Panc1 (cell line): ENCODE data around the gene DUSP14. TPM values are rescaled to one million over a fixed set of nuclear protein-coding genes. Genes with fewer than 3 reads are reported as not detected.

Experiments
- ATAC-seq: fragments of 200-7000 bp; cut with Tn5 transposase; 2 replicates; pipeline ENCODE4 v1.9.1; 2020; ENCODE audit warnings: mild to moderate bottlenecking, moderate library complexity
- BruUV-seq: library from RNA; stranded (reverse); fragments of 400-500 nt; replicated peaks from 2 replicates; lab custom pipeline; 2021; lab: Mats Ljungman, UMichigan
- CTCF ChIA-PET: fragments of 300-600 bp; sonication (Branson Sonifier 250); formaldehyde crosslinking; loops from one replicate; lab custom pipeline; 2022; ENCODE audit warnings: antibody characterized with exemption; lab: Charles Lee
- POLR2A ChIA-PET: fragments of 300-600 bp; sonication (Branson Sonifier 250); formaldehyde crosslinking; loops from one replicate; lab custom pipeline; 2022; ENCODE audit warnings: antibody characterized with exemption; lab: Charles Lee
- DNase-seq: peaks from one replicate; pipeline ENCODE4 v3.0.0-alpha.2; 2010; ENCODE audit warnings: low read depth, low spot score
- H3K27ac ChIP-seq: 2 replicates; pipeline ENCODE4 v1.5.1; 2011; ENCODE audit warnings: mild to moderate bottlenecking, low read length, inconsistent platforms
- H3K27me3 ChIP-seq: fragments of 200-500 bp; sonication (Bioruptor generic); 2 replicates; pipeline ENCODE4 v1.6.0; 2014; ENCODE audit warnings: low read length, inconsistent platforms; ENCODE audit not compliant: control insufficient read depth, insufficient read depth
- H3K36me3 ChIP-seq: fragments of 200-500 bp; sonication (Bioruptor generic); 2 replicates; pipeline ENCODE4 v1.5.1; 2014; ENCODE audit warnings: inconsistent platforms, mild to moderate bottlenecking, low read length, moderate library complexity; ENCODE audit not compliant: control insufficient read depth, insufficient read depth
- H3K4me1 ChIP-seq: 2 replicates; pipeline ENCODE4 v1.5.1; 2011; ENCODE audit warnings: inconsistent platforms, mild to moderate bottlenecking, low read length, moderate library complexity; ENCODE audit not compliant: control insufficient read depth, insufficient read depth
- H3K4me3 ChIP-seq, 2 experiments: 2 replicates each; pipeline ENCODE4 v1.5.1; 2011 to 2012; ENCODE audit warnings: low read depth in 2 of 2, low read length in 2 of 2, mild to moderate bottlenecking in 2 of 2, inconsistent platforms in 1 of 2, moderate library complexity in 1 of 2
- H3K9me3 ChIP-seq: fragments of 200-500 bp; sonication (Bioruptor generic); 2 replicates; pipeline ENCODE4 v1.5.1; 2014; ENCODE audit warnings: low read depth, mild to moderate bottlenecking, inconsistent platforms, low read length, moderate library complexity; ENCODE audit not compliant: control insufficient read depth, insufficient read depth
- POLR2AphosphoS5 ChIP-seq: IDR thresholded peaks from 2 replicates; pipeline ENCODE4 v1.6.1; 2012; ENCODE audit warnings: mild to moderate bottlenecking, low read depth, low read length, moderate library complexity
- SIN3A ChIP-seq: IDR thresholded peaks from 2 replicates; pipeline ENCODE4 v1.6.1; 2012; ENCODE audit warnings: low read depth, mild to moderate bottlenecking, low read length, moderate library complexity, borderline replicate concordance; ENCODE audit not compliant: insufficient read depth
- TCF7L2 ChIP-seq: IDR thresholded peaks from 2 replicates; pipeline ENCODE4 v1.6.1; 2011; ENCODE audit warnings: mild to moderate bottlenecking, low read depth, low read length, inconsistent platforms
- in situ Hi-C: cut with HindIII; loops from 2 replicates; pipeline ENCODE4 v1.10.0; 2016; ENCODE audit warnings: low sequenced_read_pairs, low pct_unique_long_range_greater_than_20kb
- intact Hi-C: fragments of 100-400 bp; cut with micrococcal nuclease; formaldehyde crosslinking; loops from one replicate; pipeline ENCODE4 v1.10.0; 2022; ENCODE audit not compliant: unreplicated experiment
- total RNA-seq: library from RNA; stranded (reverse); gene quantifications from one replicate; pipeline ENCODE4 v1.2.1, GENCODE V29; 2021; ENCODE audit not compliant: unreplicated experiment
- TF ChIP-seq, protein P1 (sequence below): fragments of 450-650 bp; IDR thresholded peaks from 2 replicates; pipeline ENCODE4 v1.5.1; 2017; ENCODE audit warnings: mild to moderate bottlenecking
- TF ChIP-seq, protein P2 (sequence below), 2 experiments: IDR thresholded peaks; 2 replicates each; pipeline ENCODE4 v1.6.1; 2011 to 2012; ENCODE audit warnings: low read depth in 2 of 2, control low read depth in 1 of 2, low read length in 1 of 2, mild to moderate bottlenecking in 1 of 2, moderate library complexity in 1 of 2; ENCODE audit not compliant: insufficient read depth in 1 of 2

DUSP14 gene
- total RNA-seq, 1 experiment from 2014 or later, result 23.1 TPM

DNA sequence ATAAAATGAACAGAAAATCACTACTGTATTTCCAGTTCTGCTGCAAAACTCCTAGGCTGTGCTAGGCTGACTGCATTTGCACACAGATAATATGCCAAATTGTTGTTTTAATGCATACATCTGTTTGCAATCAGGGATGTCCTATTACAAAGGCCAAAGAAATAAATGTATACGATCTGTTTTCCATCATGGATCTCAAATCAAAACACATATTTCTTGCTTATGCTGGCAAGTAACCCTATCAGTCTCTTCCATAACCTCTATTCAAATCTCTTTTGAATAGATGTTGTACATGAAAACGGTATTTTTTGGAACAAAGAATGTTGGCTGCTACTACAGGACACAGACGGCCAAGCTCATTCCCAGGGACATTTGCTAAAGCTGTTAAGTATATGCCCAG lies 56.6 kb downstream of the DUSP14 start:
- ChIA-PET CTCF (no interaction called here), POLR2A (interaction anchor here (0.6 kb wide), 1 partner anchor 63 kb away, joined by 3 read pairs; no protein-coding TSS in a partner anchor)
- Histone ChIP-seq H3K9me3 (no peaks in the 10 kb centered on the region), H3K36me3 (no peaks in the 10 kb centered on the region; the same call in 1 of the 2 replicates), H3K27ac (no peak overlapping the region), H3K4me3 (no peak overlapping the region), H3K27me3 (no peaks in the 10 kb centered on the region), H3K4me1 (no peaks in the 10 kb centered on the region)
- ATAC-seq (no peak), DNase-seq (no peak)
- intact Hi-C loops, result no loop called here
- BruUV-seq, result no TSS peak
- in situ Hi-C loops, result no loop called here
- no peak for TF ChIP-seq SIN3A
- TF ChIP-seq TCF7L2, result no peak
- TF ChIP-seq, protein P1, sequence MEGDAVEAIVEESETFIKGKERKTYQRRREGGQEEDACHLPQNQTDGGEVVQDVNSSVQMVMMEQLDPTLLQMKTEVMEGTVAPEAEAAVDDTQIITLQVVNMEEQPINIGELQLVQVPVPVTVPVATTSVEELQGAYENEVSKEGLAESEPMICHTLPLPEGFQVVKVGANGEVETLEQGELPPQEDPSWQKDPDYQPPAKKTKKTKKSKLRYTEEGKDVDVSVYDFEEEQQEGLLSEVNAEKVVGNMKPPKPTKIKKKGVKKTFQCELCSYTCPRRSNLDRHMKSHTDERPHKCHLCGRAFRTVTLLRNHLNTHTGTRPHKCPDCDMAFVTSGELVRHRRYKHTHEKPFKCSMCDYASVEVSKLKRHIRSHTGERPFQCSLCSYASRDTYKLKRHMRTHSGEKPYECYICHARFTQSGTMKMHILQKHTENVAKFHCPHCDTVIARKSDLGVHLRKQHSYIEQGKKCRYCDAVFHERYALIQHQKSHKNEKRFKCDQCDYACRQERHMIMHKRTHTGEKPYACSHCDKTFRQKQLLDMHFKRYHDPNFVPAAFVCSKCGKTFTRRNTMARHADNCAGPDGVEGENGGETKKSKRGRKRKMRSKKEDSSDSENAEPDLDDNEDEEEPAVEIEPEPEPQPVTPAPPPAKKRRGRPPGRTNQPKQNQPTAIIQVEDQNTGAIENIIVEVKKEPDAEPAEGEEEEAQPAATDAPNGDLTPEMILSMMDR, result no peak
- TF ChIP-seq POLR2AphosphoS5, result no peak
- TF ChIP-seq, protein P2, sequence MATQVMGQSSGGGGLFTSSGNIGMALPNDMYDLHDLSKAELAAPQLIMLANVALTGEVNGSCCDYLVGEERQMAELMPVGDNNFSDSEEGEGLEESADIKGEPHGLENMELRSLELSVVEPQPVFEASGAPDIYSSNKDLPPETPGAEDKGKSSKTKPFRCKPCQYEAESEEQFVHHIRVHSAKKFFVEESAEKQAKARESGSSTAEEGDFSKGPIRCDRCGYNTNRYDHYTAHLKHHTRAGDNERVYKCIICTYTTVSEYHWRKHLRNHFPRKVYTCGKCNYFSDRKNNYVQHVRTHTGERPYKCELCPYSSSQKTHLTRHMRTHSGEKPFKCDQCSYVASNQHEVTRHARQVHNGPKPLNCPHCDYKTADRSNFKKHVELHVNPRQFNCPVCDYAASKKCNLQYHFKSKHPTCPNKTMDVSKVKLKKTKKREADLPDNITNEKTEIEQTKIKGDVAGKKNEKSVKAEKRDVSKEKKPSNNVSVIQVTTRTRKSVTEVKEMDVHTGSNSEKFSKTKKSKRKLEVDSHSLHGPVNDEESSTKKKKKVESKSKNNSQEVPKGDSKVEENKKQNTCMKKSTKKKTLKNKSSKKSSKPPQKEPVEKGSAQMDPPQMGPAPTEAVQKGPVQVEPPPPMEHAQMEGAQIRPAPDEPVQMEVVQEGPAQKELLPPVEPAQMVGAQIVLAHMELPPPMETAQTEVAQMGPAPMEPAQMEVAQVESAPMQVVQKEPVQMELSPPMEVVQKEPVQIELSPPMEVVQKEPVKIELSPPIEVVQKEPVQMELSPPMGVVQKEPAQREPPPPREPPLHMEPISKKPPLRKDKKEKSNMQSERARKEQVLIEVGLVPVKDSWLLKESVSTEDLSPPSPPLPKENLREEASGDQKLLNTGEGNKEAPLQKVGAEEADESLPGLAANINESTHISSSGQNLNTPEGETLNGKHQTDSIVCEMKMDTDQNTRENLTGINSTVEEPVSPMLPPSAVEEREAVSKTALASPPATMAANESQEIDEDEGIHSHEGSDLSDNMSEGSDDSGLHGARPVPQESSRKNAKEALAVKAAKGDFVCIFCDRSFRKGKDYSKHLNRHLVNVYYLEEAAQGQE (IDR thresholded peaks at IDR 0.05; ENCODE audit: insufficient read depth in 1 of 2, low read depth in 2 of 2, low read length in 1 of 2), result no peak

DNA sequence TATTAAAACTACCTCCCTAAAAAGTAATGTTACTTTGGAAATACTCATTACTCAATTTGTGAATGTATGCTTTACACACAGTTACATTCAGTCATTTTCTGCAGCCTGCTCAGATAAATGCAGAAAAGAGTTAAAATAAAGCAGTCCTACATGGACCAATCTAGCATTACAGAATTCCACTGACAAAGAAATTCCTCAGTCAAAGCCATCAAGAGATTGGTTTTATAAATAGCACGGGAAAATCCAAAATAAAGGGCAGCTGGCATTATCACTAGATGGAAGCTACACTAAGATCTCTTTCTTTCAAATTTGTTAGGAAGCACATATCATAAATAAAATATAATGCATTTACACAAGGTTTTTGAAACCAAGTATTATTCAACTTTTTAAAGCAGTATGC lies 58.3 kb downstream of the DUSP14 start:
- Histone ChIP-seq H3K27me3 (no peaks in the 10 kb centered on the region), H3K36me3 (no peaks in the 10 kb centered on the region; the same call in 1 of the 2 replicates), H3K4me1 (no peaks in the 10 kb centered on the region), H3K4me3 (no peak overlapping the region), H3K27ac (no peak overlapping the region), H3K9me3 (no peaks in the 10 kb centered on the region)
- DNase-seq (no peak), ATAC-seq (no peak)
- in situ Hi-C loops (no loop called here), intact Hi-C loops (no loop called here)
- TF ChIP-seq, protein P2 (IDR thresholded peaks at IDR 0.05; ENCODE audit: insufficient read depth in 1 of 2, low read depth in 2 of 2, low read length in 1 of 2), result no peak
- no peak for TF ChIP-seq TCF7L2
- TF ChIP-seq POLR2AphosphoS5, result no peak
- no peak for TF ChIP-seq SIN3A
- TF ChIP-seq, protein P1, result no peak
- ChIA-PET POLR2A (no interaction called here), CTCF (no interaction called here)
- no TSS peak for BruUV-seq
